ENCODE results near the gene ASNSD1. TPM values are rescaled to one million over a fixed set of nuclear protein-coding genes. Genes with fewer than 3 reads are reported as not detected.
"Not testable (repeated sequence)": the region's sequence is repeated elsewhere in the genome, so short reads cannot be mapped to it uniquely, and the experiment has no call there.

ASNSD1 gene
- total RNA-seq, 1 experiment from 2014 or later, result 14.8 TPM

DNA sequence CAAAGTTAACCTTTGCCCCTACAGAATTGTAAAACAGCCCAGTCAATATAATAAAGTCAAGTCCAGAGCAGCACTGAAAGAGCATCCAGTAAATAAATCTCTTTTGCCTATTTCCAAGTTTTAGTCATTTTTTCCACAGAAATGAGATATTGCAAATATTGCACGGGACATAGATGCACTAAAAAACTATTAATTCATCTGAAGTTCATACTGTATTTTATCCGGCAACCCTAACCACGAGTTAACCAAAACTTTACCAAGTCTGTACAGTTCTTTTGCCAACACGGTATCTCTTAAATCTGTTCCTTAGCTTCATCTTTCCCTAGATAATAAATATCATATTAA, 484 bp upstream of the ASNSD1 start:
- Histone ChIP-seq H2AFZ (no peak overlapping the region), H3K4me2 (peak overlapping the region; percentile 52), H4K20me1 (ENCODE audit: insufficient read depth) (no peaks in the 10 kb centered on the region; the same call in 1 of the 2 replicates), H3K36me3 (ENCODE audit: low read depth) (no peaks in the 10 kb centered on the region), H3F3A (ENCODE audit: insufficient read depth, low read depth) (no peaks in the 10 kb centered on the region), H3K79me2 (ENCODE audit: low read depth) (peaks cover 19% of the 10 kb centered on the region), H3K27ac (no peak overlapping the region), H3K9me2 (ENCODE audit: insufficient read depth) (no peaks in the 10 kb centered on the region), H3K4me3 (no peak overlapping the region), H3K9me3 (ENCODE audit: insufficient read depth, low read depth) (no peaks in the 10 kb centered on the region), H3K4me1 (replicated peaks; ENCODE audit: insufficient read depth) (peaks cover 21% of the 10 kb centered on the region), H3K27me3 (ENCODE audit: insufficient read depth, low read depth) (no peaks in the 10 kb centered on the region)
- no peak for TF ChIP-seq EZH2 (IDR thresholded peaks at IDR 0.05; ENCODE audit: low read depth)
- no peak for TF ChIP-seq CTCF (conservative IDR thresholded peaks at IDR 0.05)
- DNase-seq, result no peak
- ChIA-PET POLR2A (ENCODE audit: unreplicated experiment) (interaction anchor here (0.6 kb wide), 2 partner anchors 537 to 1279 kb away, joined by 6 to 7 read pairs; no protein-coding TSS in a partner anchor), CTCF (interaction anchor here (0.8 kb wide), 1 partner anchor 36 kb away, joined by 5 read pairs; no protein-coding TSS in a partner anchor)
- no TSS peak for BruUV-seq (replicated peaks)
- intact Hi-C loops (cut with micrococcal nuclease; ENCODE audit: unreplicated experiment), result loop anchor here (1.0 kb wide), 3 partner anchors 79 to 410 kb away; partner anchors contain the start of gene OSGEPL1

DNA sequence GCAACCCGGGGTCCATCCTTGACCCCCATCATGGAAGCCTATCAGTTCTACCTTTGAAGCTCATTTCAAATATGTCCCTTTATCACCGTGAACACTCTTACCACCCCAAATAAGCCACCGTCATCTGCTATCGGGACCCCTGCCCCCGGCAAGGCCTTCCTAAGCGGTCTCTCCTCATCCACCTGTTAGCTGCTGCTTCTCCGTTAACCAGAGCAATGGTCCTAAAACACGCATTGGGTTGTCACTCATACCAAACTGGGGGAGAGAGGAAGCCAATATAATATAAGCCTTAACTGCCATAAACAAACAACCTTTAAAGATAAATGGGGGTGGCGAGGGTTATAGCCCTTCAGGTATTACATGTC, 680 bp downstream of the ASNSD1 start:
- peak overlapping the region; percentile 92 for H3K4me3 ChIP-seq
- H3F3A ChIP-seq (ENCODE audit: insufficient read depth, low read depth), result no peaks in the 10 kb centered on the region
- H3K9me3 ChIP-seq (ENCODE audit: insufficient read depth, low read depth), result no peaks in the 10 kb centered on the region
- peaks cover 21% of the 10 kb centered on the region for H3K4me1 ChIP-seq (replicated peaks; ENCODE audit: insufficient read depth)
- H3K27me3 ChIP-seq (ENCODE audit: insufficient read depth, low read depth), result no peaks in the 10 kb centered on the region
- DNase-seq, result no peak
- no peaks in the 10 kb centered on the region for H3K9me2 ChIP-seq (ENCODE audit: insufficient read depth)
- H3K27ac ChIP-seq, result no peak overlapping the region
- peak overlapping the region; percentile 100 for H2AFZ ChIP-seq
- H3K79me2 ChIP-seq (ENCODE audit: low read depth), result peaks cover 19% of the 10 kb centered on the region
- H3K4me2 ChIP-seq, result peak overlapping the region; percentile 89
- H3K36me3 ChIP-seq (ENCODE audit: low read depth), result no peaks in the 10 kb centered on the region
- TSS peak; percentile 53 for BruUV-seq (replicated peaks)
- TF ChIP-seq EZH2 (IDR thresholded peaks at IDR 0.05; ENCODE audit: low read depth), result no peak
- no peak for TF ChIP-seq CTCF (conservative IDR thresholded peaks at IDR 0.05)
- no peaks in the 10 kb centered on the region; the same call in 1 of the 2 replicates for H4K20me1 ChIP-seq (ENCODE audit: insufficient read depth)
- CTCF ChIA-PET, result no interaction called here
- POLR2A ChIA-PET (ENCODE audit: unreplicated experiment), result no interaction called here
- intact Hi-C loops (cut with micrococcal nuclease; ENCODE audit: unreplicated experiment), result loop anchor here (1.0 kb wide), 3 partner anchors 81 to 408 kb away; partner anchors contain the start of gene OSGEPL1

- Histone ChIP-seq H3K4me1 (replicated peaks; ENCODE audit: insufficient read depth) (peaks cover 21% of the 10 kb centered on the region), H3K27ac (no peak overlapping the region), H3K4me2 (peak overlapping the region; percentile 89), H3F3A (ENCODE audit: insufficient read depth, low read depth) (no peaks in the 10 kb centered on the region), H2AFZ (no peak overlapping the region), H3K9me2 (ENCODE audit: insufficient read depth) (no peaks in the 10 kb centered on the region), H3K36me3 (ENCODE audit: low read depth) (no peaks in the 10 kb centered on the region), H3K79me2 (ENCODE audit: low read depth) (peaks cover 19% of the 10 kb centered on the region), H3K27me3 (ENCODE audit: insufficient read depth, low read depth) (no peaks in the 10 kb centered on the region), H3K4me3 (peak overlapping the region; percentile 92; the same call in 1 of the 2 replicates), H3K9me3 (ENCODE audit: insufficient read depth, low read depth) (no peaks in the 10 kb centered on the region), H4K20me1 (ENCODE audit: insufficient read depth) (no peaks in the 10 kb centered on the region; the same call in 1 of the 2 replicates)
- ChIA-PET CTCF (interaction anchor here (0.6 kb wide), 2 partner anchors 174 to 239 kb away, joined by 3 to 4 read pairs; no protein-coding TSS in a partner anchor), POLR2A (ENCODE audit: unreplicated experiment) (no interaction called here)
- DNase-seq, result no peak
- intact Hi-C loops (cut with micrococcal nuclease; ENCODE audit: unreplicated experiment), result no loop called here
- BruUV-seq (replicated peaks), result no TSS peak
- TF ChIP-seq CTCF (conservative IDR thresholded peaks at IDR 0.05) (no peak), EZH2 (IDR thresholded peaks at IDR 0.05; ENCODE audit: low read depth) (no peak)
These were observed 1.5 kb downstream of the ASNSD1 start for GRCh38 chr2:189662669-189663226.

- peaks cover 19% of the 10 kb centered on the region for H3K79me2 ChIP-seq (ENCODE audit: low read depth)
- CTCF ChIA-PET, result interaction anchor here (0.6 kb wide), 2 partner anchors 174 to 239 kb away, joined by 3 to 4 read pairs; no protein-coding TSS in a partner anchor
- H3K4me3 ChIP-seq; POLR2A ChIA-PET (ENCODE audit: unreplicated experiment); H3K9me3 ChIP-seq (ENCODE audit: insufficient read depth, low read depth); H4K20me1 ChIP-seq (ENCODE audit: insufficient read depth); H3K9me2 ChIP-seq (ENCODE audit: insufficient read depth); H3K27me3 ChIP-seq (ENCODE audit: insufficient read depth, low read depth); BruUV-seq (replicated peaks); H3K36me3 ChIP-seq (ENCODE audit: low read depth); H3K4me2 ChIP-seq; H3K27ac ChIP-seq; H3F3A ChIP-seq (ENCODE audit: insufficient read depth, low read depth); DNase-seq; H2AFZ ChIP-seq; intact Hi-C loops (cut with micrococcal nuclease; ENCODE audit: unreplicated experiment): not testable (repeated sequence)
- H3K4me1 ChIP-seq (replicated peaks; ENCODE audit: insufficient read depth), result peaks cover 21% of the 10 kb centered on the region
These were observed 2.1 kb downstream of the ASNSD1 start for GRCh38 chr2:189663319-189663718.

Measured in PC-9 (cell line).